Fibroblast of villous mesenchyme (primary cell): ENCODE results near the gene PRICKLE1. TPM values are rescaled to one million over a fixed set of nuclear protein-coding genes. Genes with fewer than 3 reads are reported as not detected.

Source experiments
- DNase-seq: peaks from one replicate; pipeline ENCODE4 v3.0.0-alpha.2; 2010; ENCODE audit warnings: low read depth
- H3K4me3 ChIP-seq: 2 replicates; pipeline ENCODE4 v1.5.1; 2011; ENCODE audit warnings: low read depth, mild to moderate bottlenecking, low read length
- total RNA-seq: library from RNA; depleted of rRNA; stranded (reverse); fragments of >200 nt; gene quantifications from 2 replicates; pipeline ENCODE4 v1.2.3, GENCODE V29; 2012
- TF ChIP-seq, protein P1 (sequence below): IDR thresholded peaks from 2 replicates; pipeline ENCODE4 v1.5.1; 2012; ENCODE audit warnings: low read depth, mild to moderate bottlenecking, low read length; ENCODE audit not compliant: insufficient read depth

PRICKLE1 gene
- total RNA-seq, 1 donor = 32.4 TPM

DNA sequence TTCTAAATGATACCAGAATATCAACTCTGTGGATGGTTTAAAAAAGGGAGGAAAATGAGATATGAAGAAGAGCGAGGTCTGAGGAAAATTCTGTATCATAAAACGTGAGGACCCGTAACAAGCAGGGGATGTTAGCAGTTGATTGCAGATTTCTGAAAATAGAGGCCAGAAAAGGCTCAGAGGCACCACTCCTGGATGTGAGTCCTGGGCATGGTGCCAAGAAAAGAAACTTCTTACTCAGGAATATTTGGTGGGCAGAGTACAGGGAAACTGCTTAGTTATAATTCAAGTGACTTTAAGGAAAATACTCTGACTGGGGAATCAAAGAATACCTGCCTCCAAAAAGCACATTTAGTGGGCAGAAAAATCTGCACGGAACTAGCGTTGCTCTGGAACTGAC, 85.5 kb downstream of the PRICKLE1 start:
- TF ChIP-seq, protein P1, sequence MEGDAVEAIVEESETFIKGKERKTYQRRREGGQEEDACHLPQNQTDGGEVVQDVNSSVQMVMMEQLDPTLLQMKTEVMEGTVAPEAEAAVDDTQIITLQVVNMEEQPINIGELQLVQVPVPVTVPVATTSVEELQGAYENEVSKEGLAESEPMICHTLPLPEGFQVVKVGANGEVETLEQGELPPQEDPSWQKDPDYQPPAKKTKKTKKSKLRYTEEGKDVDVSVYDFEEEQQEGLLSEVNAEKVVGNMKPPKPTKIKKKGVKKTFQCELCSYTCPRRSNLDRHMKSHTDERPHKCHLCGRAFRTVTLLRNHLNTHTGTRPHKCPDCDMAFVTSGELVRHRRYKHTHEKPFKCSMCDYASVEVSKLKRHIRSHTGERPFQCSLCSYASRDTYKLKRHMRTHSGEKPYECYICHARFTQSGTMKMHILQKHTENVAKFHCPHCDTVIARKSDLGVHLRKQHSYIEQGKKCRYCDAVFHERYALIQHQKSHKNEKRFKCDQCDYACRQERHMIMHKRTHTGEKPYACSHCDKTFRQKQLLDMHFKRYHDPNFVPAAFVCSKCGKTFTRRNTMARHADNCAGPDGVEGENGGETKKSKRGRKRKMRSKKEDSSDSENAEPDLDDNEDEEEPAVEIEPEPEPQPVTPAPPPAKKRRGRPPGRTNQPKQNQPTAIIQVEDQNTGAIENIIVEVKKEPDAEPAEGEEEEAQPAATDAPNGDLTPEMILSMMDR = no peak
- DNase-seq = peak; percentile 8
- no peak overlapping the region for H3K4me3 ChIP-seq

- TF ChIP-seq, protein P1 = no peak
- no peak overlapping the region for H3K4me3 ChIP-seq
- no peak for DNase-seq
These were observed 86.9 kb downstream of the PRICKLE1 start for GRCh38 chr12:42502682-42503081.

- H3K4me3 ChIP-seq = no peak overlapping the region
- DNase-seq = no peak
- TF ChIP-seq, protein P1 = no peak
These were observed 90.8 kb downstream of the PRICKLE1 start for GRCh38 chr12:42498549-42499247.

DNA sequence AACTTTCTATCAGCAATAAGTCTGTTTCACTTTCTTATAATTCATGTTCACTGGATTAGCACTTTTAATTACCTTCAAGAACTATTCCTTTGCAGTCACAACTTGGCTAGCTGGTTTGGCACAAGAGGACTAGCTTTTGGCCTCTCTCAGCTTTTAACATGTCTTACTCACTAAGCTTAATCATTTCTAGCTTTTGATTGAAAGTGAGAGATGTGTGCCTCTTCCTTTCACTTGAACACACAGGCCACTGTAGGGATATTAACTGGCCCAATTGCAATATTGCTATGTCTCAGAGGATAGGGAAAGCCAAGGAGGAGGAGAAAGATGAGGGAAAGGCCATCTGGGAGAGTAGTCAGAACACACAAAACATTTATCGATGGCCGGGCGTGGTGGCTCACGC, 92.7 kb downstream of the PRICKLE1 start:
- H3K4me3 ChIP-seq = no peak overlapping the region
- TF ChIP-seq, protein P1 = no peak
- DNase-seq = no peak

- H3K4me3 ChIP-seq = no peak overlapping the region
- TF ChIP-seq, protein P1 = no peak
- DNase-seq = no peak
These were observed 94.3 kb downstream of the PRICKLE1 start for GRCh38 chr12:42495244-42495643.

DNA sequence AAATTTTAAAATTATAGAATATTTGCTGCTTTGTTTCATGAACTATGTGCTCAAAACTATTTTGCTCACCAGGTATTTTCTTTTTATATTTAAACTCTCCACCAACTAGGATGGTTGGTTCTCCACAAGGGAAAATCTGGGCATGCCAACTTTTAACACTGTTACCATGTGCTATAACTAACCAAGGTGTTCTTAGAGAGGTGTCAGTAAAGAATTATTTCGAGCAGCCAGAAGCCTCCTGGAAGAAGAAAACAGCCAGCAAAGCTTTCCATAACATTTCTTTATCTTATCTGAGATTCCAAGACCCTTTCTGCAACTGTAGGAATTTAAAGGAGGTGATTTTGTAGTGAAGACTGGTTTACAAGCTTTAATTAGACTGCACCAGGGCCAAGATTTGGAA, 97.3 kb downstream of the PRICKLE1 start:
- DNase-seq = no peak
- H3K4me3 ChIP-seq = no peak overlapping the region
- TF ChIP-seq, protein P1 = no peak
